ENCODE results near the gene CACNA1C. TPM values are rescaled to one million over a fixed set of nuclear protein-coding genes. Genes with fewer than 3 reads are reported as not detected.

CACNA1C gene
- total and polyA plus RNA-seq, 2 donors from 2014 or later = 1.6 to 17.4 TPM

GRCh38 chr12:2345902-2346301 is 293.1 kb downstream of the CACNA1C start:
- no peak overlapping the region for H3K27ac ChIP-seq (ENCODE audit: low read depth in 2 of 2, low read length in 2 of 2)
- H3K27me3 ChIP-seq (ENCODE audit: control insufficient read depth, insufficient read depth, low read length) = no peaks in the 10 kb centered on the region
- FAIRE-seq = no peak
- no peaks in the 10 kb centered on the region for H3K9me3 ChIP-seq (ENCODE audit: control insufficient read depth in 2 of 3, insufficient read depth in 1 of 3, low read length in 3 of 3)
- H3K36me3 ChIP-seq (ENCODE audit: control insufficient read depth in 2 of 3, insufficient read depth in 3 of 3, low read length in 3 of 3) = no peaks in the 10 kb centered on the region
- intact Hi-C loops (cut with DNase I) = no loop called here
- TF ChIP-seq, protein P1, sequence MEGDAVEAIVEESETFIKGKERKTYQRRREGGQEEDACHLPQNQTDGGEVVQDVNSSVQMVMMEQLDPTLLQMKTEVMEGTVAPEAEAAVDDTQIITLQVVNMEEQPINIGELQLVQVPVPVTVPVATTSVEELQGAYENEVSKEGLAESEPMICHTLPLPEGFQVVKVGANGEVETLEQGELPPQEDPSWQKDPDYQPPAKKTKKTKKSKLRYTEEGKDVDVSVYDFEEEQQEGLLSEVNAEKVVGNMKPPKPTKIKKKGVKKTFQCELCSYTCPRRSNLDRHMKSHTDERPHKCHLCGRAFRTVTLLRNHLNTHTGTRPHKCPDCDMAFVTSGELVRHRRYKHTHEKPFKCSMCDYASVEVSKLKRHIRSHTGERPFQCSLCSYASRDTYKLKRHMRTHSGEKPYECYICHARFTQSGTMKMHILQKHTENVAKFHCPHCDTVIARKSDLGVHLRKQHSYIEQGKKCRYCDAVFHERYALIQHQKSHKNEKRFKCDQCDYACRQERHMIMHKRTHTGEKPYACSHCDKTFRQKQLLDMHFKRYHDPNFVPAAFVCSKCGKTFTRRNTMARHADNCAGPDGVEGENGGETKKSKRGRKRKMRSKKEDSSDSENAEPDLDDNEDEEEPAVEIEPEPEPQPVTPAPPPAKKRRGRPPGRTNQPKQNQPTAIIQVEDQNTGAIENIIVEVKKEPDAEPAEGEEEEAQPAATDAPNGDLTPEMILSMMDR (IDR thresholded peaks at IDR 0.05; ENCODE audit: borderline replicate concordance, extremely low read depth, insufficient read depth) = no peak
- DNase-seq = peak in 1 of 5 donors; percentile 15
- H3K4me3 ChIP-seq (ENCODE audit: low read length in 3 of 3) = no peak overlapping the region
- no peak overlapping the region for H3K9ac ChIP-seq (ENCODE audit: low read length in 3 of 3)
- peaks cover 0 to 8% (median 2%) of the 10 kb centered on the region in 3 donors for H3K4me1 ChIP-seq (ENCODE audit: control insufficient read depth in 2 of 3, insufficient read depth in 2 of 3, low read depth in 1 of 3, low read length in 3 of 3)

DNA sequence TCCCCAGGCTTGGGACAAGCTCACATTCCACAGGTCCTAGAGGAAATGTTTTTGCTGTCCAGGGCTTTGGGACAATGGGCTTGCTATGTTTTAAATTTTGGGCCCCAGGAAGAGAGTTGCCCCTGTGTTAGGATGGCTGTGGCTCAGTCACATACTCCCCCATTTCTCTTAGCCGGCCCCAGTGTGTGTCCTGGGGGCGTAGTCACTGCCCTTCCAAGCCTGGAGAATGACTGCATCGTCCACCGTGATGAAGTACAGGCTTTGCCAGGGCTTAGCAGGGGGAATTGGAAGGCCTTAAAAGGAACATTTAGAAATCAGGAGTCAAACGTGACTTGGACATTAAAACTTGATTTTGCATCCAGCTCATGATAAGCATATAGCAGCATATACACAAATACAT is 293.6 kb downstream of the CACNA1C start:
- Histone ChIP-seq H3K9ac (ENCODE audit: low read length in 3 of 3) (no peak overlapping the region), H3K27me3 (ENCODE audit: control insufficient read depth, insufficient read depth, low read length) (no peaks in the 10 kb centered on the region), H3K4me3 (ENCODE audit: low read length in 3 of 3) (no peak overlapping the region), H3K36me3 (ENCODE audit: control insufficient read depth in 2 of 3, insufficient read depth in 3 of 3, low read length in 3 of 3) (no peaks in the 10 kb centered on the region), H3K4me1 (ENCODE audit: control insufficient read depth in 2 of 3, insufficient read depth in 2 of 3, low read depth in 1 of 3, low read length in 3 of 3) (peaks cover 0 to 8% (median 2%) of the 10 kb centered on the region in 3 donors), H3K9me3 (ENCODE audit: control insufficient read depth in 2 of 3, insufficient read depth in 1 of 3, low read length in 3 of 3) (no peaks in the 10 kb centered on the region), H3K27ac (ENCODE audit: low read depth in 2 of 2, low read length in 2 of 2) (no peak overlapping the region)
- intact Hi-C loops (cut with DNase I) = no loop called here
- no peak for DNase-seq
- TF ChIP-seq, protein P1 (IDR thresholded peaks at IDR 0.05; ENCODE audit: borderline replicate concordance, extremely low read depth, insufficient read depth) = no peak
- no peak for FAIRE-seq

- H3K27ac ChIP-seq (ENCODE audit: low read depth in 2 of 2, low read length in 2 of 2) = no peak overlapping the region
- TF ChIP-seq, protein P1 (IDR thresholded peaks at IDR 0.05; ENCODE audit: borderline replicate concordance, extremely low read depth, insufficient read depth) = no peak
Measured at GRCh38 chr12:2347137-2347843, 294.5 kb downstream of the CACNA1C start.

More at GRCh38 chr12:2347137-2347843, 294.5 kb downstream of the CACNA1C start:
- Histone ChIP-seq H3K9me3 (ENCODE audit: control insufficient read depth in 2 of 3, insufficient read depth in 1 of 3, low read length in 3 of 3) (no peaks in the 10 kb centered on the region), H3K27me3 (ENCODE audit: control insufficient read depth, insufficient read depth, low read length) (no peaks in the 10 kb centered on the region), H3K9ac (ENCODE audit: low read length in 3 of 3) (no peak overlapping the region), H3K4me3 (ENCODE audit: low read length in 3 of 3) (no peak overlapping the region), H3K36me3 (ENCODE audit: control insufficient read depth in 2 of 3, insufficient read depth in 3 of 3, low read length in 3 of 3) (no peaks in the 10 kb centered on the region), H3K4me1 (ENCODE audit: control insufficient read depth in 2 of 3, insufficient read depth in 2 of 3, low read depth in 1 of 3, low read length in 3 of 3) (peaks cover 0 to 8% (median 2%) of the 10 kb centered on the region in 3 donors)
- FAIRE-seq = no peak
- intact Hi-C loops (cut with DNase I) = no loop called here
- no peak for DNase-seq
